AML-193 (cell line): ENCODE measurements around the gene ELOF1.
"Not testable (repeated sequence)": the region's sequence is repeated elsewhere in the genome, so short reads cannot be mapped to it uniquely, and the experiment has no call there.

Experiments
- DNase-seq, 2 experiments: peaks; one replicate each; lab custom pipeline; 2025; lab: John Stamatoyannopoulos, UW

ELOF1 gene

DNA sequence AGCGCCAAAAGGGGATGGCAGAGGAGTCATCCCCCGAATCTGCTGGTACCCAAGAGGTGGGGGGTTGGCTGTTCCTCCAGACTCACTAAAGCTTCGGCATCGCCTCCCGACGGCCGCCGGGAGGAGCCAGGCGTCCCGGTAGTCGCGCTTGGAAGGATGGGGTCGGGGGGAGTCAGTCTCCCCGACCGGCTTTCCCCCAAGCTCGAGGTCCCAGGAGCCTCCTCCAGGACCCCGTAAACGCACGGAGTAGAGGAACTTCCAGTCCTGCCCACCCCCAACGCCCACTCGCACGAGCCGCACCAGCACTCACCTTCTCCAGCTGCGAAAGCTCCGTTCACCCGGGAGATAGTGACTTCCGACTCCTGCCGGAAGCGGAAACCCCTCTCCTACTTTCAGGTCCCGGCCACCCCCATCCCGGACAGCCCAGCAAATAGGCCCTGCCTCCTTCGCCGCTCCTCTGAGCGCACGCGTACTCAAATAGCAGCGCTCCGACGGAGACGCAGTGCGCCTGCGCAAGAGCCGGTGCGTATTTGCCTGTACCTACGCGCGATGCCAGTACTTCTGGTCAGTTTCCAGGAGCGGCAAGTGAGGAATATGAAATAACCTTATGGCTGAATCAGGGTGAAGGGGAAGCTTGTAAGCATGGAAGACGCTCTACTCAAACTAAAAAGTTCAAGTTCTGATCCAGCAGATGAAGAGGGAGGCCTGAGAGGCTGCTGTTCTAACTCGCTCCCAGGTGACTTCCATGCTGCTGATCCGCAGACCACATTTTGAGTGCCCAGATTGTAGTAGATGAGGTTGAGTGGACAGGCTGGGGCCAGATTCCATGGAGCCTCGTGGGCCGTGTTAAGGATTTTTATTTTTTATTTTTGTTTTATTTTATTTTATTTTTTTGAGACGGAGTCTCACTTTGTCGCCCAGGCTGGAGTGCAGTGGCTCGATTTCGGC is at the start of gene ELOF1:
Gene ELOF1, minus strand, starts transcription at position 350 of the 948 bp plus-strand sequence. CDS start 4,883 bp downstream, outside the sequence.
- peak; percentile 92 to 95 for DNase-seq

DNA sequence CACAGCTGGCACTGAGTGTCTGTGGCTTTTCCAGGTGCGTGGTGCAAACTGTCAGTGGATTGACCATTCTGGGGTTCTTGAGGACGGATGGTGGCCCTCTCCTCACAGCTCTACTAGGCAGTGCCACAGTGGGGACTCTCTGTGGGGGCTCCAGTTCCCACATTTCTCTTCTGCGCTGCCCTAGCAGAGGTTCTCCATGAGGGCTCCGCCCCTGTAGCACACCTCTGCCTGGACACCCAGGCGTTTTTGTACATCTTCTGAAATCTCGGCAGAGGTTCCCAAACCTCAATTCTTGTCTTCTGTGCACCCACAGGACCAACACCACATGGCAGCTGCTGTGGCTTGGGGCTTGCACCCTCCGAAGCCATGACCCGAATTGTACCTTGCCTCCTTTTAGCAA is 47.5 kb upstream of the ELOF1 start:
- no peak for DNase-seq

DNA sequence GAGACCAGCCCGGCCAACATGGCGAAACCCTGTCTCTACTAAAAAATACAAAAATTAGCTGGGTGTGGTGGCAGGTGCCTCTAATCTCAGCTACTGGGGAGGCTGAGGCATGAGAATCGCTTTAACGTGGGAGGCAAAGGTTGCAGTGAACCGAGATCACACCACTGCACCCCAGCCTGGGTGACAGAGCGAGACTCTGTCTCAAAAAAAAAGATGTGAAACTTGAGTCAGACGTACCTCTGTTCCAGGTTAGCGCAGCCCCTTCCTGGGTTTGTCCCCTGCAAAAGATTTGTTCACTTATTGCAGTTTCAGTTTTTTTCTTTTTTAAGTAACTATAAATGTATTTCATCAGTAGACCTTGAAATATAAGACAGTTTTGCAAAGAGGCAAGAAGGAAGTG is 40.7 kb upstream of the ELOF1 start:
- DNase-seq, result not testable (repeated sequence)

DNA sequence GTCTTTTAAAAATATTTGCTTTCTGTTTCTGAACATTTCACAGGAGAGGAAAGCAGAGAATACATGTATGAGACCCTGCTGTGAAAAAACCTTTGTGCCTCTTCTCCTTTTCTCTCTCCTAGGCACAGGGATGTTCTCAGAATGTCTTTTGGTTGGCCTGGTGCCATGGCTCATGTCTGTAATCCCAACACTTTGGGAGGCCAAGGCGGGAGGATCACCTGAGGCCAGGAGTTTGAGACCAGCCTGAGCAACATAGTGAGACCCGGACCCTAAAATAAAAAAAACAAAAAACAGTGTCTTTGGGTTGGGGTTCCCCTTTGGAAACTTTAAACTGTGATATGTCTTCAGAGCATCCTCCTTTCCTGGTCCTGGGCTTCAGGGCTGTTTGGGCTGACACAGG is 39.7 kb upstream of the ELOF1 start:
- no peak for DNase-seq

DNA sequence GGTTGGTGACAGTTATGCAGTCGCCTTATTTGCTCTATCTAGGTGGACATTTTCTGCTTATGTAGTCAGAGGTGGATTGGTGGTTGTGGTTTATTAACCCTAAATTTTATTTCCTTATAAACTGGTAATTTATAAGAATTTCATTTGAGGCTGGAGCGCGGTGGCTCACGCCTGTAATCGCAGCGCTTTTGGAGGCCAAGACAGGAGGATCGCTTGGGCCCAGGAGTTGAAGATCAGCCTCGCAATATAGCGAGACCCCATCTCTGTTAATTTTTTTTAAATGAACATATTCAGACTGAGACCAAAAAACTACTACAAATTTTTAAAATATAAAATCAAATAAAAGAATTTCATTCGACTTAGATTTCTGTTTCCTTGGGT is 39.1 kb upstream of the ELOF1 start:
- DNase-seq, result no peak

DNA sequence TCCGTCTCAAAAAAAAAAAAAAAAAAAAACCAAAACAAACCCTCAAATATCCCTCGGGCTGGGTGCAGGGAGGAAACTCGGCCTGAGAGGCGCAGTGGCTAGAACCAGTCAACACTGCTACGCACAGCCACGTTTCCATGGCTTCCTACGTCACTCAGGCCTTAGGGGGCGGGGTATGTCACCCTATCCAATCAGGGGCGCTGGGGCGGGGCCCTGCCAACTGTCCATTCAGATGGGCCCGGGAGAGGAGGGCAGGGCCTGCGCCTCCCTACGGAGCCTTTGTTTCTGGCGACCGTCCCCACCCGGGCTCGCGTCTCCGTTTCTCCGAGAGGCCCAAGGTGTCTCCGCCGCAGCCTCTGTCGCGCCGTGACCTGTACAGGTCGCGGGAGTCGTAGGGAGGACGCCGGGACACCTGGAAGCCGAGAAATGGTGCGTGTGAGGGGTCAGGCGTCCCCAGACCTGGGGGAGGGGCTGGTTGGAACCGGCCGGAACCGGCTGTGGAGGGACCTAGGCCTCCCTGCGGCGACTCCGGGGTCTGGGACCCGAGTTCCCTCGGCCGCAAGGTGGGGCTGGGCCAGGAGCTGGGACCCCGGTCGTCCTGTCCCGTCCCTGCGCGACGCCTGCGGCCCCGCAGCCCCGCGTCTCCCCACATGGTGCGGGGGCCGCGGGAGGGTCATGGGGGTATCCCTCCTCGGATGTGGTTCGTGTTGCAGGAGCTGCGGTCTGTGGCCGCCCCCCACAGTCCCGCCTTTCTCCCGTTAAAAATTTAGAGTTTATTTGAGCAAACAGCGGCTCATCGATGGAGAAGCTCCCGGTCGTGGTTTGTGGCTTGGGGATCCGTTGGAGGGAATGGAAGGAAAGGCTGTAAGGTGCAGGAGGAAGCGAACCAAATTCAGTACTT is 38.4 kb upstream of the ELOF1 start, which contains the start of gene ZNF627:
Gene ZNF627, plus strand, starts transcription at position 282 of the 901 bp plus-strand sequence. Its CDS starts 145 bp downstream, at position 427.
- DNase-seq, result peak; percentile 96 to 99

DNA sequence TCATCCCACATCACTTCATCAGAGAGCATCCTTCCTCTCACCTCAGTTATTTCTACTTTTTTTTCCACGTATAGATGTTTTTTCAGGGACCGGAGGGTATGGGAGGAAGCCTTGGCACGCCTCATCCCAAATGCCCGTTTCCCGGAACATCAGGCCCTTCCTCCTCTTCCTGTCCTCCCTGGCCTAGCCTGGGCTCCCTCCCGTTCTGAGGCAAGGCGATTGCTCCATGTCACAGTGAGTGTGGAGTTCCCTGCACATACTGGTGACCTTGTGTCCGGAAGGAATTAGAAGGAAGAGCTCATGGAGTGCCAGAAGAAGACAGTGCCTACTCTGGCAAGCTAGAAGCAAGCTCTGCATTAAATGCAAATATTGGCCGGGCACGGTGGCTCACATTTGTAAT is 37.1 kb upstream of the ELOF1 start:
- DNase-seq, result no peak

DNA sequence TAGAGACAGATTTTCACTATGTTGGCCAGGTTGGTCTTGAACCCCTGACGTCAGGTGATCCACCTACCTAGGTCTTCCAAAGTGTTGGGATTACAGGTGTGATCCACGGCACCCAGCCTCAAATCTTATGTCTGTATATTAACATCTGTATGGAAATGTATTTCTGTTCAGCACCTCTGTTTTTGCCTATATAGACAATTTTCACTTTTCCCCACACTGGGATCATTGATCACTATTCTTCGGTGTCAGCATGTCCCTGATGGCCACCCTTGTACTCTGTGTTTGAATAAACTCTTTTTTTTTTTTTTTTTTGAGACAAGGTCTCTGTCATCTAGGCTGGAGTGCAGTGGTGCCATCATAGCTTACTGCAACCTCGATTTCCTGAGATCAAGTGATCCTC is 35.1 kb upstream of the ELOF1 start:
- DNase-seq, result no peak

DNA sequence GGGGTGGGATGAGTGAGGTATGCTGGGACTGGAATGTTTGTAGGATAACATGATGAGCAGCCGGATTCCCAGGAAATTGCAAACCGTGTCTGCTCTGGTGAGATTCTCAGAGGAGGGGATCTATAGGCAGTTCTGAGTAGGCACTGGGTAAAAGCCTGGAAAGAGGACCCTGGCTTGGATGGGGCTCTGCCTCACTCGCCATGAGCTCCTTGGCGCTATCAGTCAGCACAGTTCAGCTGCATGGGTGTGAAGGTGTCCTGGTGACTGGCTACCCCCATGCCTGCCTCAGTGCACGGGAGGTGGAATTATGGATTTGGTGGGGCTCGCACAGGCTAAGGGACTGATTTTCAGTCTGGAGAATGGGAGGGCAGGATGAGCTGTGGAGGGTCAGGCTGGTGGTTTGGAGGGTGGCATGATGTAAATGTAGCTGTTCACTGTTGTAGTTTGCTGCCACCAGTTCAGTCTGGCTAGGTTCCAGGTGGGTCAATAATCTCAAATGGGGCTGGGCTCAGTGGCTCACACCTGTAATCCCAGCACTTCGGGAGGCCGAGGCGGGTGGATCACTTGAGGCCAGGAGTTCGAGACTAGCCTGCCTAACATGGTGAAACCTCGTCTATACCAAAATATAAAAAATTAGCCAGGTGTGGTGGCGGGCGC is 29.1 kb upstream of the ELOF1 start:
- no peak for DNase-seq

DNA sequence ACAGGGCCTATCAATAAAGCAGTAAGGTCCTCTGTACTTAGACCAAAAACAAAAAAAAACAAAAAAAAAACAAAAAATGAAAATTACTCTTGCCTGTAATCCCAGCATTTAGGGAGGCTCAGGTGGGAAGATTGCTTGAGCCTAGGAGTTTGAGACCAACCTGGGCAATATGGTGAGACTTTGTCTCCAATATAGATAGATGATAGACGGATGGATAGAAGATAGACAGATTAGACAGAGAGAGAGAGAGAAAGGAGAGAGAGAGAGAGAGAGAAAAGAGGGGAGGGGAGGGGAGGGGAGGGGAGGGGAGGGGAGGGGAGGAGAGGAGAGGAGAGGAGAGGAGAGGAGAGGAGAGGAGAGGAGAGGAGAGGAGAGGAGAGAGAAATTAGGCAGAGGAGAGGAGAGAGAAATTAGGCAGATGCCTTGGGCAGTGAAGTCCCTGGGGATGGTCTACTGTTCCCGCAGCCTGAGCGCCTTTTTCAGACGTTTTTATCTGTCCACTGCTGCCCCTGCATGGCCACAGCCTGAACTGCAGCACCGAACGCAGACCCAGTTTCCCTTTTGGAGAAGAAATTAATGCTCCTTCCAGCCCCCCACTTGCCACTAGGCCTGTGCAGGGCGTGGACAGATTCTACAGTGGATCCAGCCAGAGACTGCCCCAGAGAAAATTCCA is 28.4 kb upstream of the ELOF1 start:
- peak; percentile 57 to 58 for DNase-seq

DNA sequence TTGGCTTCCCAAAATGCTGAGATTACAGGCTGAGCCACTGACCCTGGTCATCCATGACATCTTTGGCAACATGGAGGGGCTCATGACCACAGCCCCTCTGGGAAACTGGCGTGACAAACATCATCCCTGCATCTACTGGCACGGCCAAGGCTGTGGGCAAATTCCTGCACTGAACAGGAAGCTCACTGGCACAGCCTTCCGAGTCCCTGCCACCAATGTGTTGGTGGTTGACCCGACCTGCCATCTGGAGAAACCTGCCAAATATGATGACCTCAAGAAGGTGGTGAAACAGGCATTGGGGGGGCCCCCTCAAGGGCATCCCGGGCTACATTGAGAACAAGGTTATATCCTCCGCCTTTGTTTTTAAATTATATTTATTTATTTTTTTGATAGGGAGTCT is 27.3 kb upstream of the ELOF1 start:
- DNase-seq, result no peak

DNA sequence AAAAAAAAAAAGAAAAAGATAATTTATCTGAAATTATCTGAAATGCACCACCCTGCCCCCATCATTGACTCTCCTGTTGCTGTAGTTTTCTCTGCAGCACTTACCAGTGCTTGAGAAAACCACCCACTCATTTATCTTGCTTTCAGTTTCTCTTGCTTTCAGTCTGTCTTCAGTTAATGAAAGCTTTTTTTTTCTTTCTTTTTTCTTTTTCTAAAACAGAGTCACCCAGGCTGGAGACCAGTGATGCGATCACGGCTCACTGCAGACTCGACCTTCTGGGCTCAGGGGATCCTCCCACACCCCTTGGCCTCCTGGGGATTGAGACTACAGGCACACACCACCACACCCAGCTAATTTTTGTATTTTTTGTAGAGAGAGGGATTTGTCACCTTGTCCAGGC is 22.7 kb upstream of the ELOF1 start:
- no peak for DNase-seq

DNA sequence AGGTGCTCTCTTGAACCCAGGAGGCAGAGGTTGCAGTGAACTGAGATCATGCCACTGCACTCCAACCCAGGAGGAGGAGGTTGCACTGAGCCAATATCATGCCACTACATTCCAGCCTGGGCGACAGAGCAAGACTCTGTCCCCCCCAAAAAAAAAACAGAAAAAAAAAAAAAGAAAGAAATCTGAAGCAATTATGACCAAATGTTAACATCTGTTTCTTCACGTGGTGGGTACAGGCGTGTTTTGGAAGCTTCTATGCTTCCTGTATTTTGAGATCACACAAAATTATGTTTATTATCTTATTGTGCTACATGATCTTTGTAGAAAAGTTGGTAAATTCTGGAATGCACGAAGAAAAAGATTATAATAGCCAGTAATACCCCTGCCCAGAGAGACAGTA is 21.1 kb upstream of the ELOF1 start:
- no peak for DNase-seq

DNA sequence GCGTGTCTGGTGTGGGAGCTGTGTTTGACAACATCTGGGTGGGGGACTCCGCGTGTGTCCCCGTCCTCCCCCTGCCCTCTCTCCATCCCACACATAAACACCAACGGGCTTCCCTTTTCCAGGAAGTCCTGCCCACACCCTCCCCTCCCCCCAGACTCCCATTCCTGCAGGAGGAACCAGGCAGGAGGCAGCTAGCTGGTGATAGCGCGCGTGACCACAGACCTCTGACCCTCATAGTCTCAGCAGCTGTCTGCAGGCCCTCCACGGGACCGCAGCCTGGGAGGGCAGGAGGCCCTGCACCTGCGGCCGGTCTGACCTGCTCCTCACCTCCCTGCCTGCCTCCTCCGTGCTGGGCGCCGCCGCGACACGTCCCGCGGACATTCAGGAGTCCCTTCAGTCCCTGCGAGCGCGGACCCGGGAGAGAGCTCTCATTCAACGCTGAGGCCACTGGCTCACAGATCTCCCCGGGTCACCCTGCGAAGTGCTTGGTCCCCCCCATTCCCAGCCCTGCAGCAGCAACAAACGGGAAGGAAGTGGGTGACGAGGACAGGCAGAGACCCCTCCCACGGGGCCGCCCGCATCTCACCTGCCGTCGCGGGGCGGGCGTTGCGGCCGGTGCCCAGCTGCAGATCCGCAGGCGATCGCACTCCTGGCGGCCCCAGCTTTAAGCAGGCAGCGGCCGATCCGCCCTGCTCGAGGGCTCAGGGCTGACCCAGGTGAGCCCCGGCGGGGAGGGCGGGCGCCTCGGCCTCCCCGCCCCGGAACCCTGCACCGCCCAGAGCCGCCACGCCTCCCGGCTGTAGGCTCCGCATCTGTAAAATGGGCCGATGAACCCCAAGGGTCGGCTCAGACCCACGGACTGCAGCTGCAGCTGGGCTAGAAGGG is 19.5 kb upstream of the ELOF1 start:
- DNase-seq, result no peak

DNA sequence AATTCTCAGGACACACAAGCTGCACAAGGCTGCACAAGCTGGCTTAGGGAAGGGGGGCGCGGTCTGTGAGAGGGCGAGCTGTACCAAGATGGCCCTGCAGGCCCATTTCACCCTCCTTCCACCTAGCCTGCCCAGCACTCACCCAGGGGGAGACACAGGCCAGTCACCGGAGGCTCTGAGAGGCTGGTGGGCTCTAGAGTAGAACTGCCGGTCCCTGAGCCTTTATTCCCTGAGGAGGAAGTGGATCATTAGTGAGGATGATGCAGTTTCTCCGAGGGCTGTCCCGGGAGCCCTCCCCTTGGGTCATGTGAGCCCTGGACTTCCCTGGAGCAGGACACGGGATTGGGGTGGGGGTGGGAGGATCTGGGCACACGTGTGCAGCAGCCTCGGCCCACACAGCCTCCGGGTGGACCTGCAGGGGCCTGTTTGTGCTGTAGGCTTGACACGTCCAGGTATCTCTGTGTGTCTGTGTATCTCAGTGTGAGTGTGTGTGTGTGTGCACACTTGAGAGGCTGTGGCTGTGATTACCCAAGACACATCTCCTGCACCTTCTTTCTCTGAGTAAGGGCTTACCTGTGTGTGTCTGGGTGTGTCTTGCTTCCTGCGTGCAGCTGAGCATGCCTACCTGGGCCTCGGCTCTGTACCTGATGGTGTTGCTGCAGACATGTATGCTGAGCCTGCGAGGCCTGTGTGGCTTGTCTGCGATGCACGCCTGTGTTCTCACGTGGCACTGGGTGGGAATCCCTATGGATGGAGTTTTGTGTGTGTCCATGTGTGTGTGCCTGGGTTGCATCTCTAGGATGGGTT is 18.6 kb upstream of the ELOF1 start, which contains the start of gene ACP5:
Gene ACP5, minus strand, starts transcription at position 195 of the 807 bp plus-strand sequence. CDS start 328 bp downstream, outside the sequence.
- no peak for DNase-seq

DNA sequence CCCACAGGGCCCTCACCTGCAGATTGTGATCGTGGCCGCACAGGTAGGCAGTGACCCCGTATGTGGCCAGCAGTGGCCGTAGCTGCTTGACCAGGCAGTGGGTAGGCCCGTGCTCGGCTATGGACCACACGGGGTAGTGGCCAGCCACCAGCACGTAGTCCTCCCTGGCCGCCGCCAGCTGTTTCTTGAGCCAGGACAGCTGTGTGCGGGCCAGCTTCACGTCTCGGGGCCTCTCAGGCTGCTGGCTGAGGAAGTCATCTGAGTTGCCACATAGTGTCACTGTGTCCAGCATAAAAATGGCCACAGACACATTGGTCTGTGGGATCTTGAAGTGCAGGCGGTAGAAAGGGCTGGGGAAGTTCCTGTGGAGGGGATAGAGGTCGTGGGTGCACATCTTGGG is 17.2 kb upstream of the ELOF1 start:
- no peak for DNase-seq

DNA sequence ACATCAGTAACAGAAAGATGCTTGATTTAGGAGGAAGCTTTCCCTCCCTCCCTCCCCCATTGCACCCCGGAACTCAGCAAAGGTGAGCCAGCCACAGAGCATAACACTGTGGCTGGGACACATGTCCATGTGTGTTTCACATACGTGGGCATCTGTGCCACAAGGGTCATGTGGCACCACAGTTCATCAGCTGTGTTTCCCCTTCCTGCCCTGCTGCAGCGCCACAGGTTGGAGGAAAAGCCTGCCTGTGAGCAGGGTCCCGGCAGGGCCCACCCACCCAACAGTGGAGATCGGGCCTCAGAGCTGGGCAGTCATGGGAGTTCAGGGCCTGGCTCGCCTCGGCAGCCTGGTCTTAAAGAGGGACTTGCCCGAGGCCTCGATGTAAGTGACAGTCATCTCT is 15.7 kb upstream of the ELOF1 start:
- DNase-seq, result no peak

DNA sequence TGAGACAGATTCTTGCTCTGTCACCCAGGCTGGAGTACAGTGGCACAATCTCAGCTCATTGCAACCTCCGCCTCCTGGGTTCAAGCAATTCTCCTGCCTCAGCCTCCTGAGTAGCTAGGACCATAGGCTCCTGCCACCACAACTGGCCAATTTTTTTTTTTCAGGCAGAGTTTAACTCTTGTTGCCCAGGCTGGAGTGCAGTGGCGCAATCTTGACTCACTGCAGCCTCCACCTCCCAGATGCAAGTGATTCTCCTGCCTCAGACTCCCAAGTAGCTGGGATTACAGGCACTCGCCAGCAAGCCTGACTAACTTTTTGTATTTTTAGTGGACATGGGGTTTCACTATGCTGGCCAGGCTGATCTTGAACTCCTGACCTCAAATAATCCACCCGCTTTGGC is 14.7 kb upstream of the ELOF1 start:
- not testable (repeated sequence) for DNase-seq

DNA sequence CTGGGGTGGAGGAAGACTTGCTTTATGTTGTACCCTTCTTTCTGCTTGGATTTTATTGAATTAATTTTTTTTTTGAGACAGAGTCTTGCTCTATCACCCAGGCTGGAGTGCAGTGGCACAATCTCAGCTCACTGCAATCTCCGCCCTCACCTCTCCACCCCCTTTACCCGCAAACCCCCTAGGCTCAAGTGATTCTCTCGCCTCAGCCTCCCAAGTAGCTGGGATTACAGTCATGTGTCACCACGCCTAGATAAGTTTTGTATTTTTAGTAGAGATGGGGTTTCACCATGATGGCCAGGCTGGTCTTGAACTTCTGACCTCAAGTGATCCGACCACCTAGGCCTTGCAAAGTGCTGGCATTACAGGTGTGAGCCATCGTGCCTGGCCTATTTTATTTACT is 14.3 kb upstream of the ELOF1 start:
- not testable (repeated sequence) for DNase-seq
